Measurements from ENCODE around the gene AUTS2.

AUTS2 gene

DNA sequence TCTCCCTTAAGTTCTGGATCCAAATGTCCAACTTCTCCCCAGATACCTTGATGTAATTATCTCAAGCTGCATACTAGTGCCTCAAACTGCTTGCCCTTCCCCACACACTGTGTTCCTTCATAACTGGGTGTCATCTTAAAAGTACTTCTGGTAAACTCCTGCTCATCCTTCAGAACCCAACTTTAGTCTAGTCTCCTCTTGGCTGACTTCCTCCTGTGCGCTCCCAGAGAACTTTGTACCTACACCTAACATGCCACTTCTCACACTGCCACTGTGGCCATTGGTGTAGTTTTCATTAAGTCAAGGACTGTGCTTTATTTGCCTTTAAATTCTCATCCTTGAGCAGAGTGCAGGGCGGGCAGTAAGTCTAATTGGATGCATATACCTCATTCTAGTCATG is 958.5 kb downstream of the AUTS2 start:
- TF ChIP-seq, protein P1, sequence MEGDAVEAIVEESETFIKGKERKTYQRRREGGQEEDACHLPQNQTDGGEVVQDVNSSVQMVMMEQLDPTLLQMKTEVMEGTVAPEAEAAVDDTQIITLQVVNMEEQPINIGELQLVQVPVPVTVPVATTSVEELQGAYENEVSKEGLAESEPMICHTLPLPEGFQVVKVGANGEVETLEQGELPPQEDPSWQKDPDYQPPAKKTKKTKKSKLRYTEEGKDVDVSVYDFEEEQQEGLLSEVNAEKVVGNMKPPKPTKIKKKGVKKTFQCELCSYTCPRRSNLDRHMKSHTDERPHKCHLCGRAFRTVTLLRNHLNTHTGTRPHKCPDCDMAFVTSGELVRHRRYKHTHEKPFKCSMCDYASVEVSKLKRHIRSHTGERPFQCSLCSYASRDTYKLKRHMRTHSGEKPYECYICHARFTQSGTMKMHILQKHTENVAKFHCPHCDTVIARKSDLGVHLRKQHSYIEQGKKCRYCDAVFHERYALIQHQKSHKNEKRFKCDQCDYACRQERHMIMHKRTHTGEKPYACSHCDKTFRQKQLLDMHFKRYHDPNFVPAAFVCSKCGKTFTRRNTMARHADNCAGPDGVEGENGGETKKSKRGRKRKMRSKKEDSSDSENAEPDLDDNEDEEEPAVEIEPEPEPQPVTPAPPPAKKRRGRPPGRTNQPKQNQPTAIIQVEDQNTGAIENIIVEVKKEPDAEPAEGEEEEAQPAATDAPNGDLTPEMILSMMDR (IDR thresholded peaks at IDR 0.05; ENCODE audit: low read depth, low read length, missing control alignments), result no peak
- H3K4me3 ChIP-seq (ENCODE audit: low read depth, low read length), result no peak overlapping the region
- no peak for DNase-seq (ENCODE audit: low read depth)
- in situ Hi-C loops (cut with HindIII; ENCODE audit: low sequenced_read_pairs), result no loop called here

DNA sequence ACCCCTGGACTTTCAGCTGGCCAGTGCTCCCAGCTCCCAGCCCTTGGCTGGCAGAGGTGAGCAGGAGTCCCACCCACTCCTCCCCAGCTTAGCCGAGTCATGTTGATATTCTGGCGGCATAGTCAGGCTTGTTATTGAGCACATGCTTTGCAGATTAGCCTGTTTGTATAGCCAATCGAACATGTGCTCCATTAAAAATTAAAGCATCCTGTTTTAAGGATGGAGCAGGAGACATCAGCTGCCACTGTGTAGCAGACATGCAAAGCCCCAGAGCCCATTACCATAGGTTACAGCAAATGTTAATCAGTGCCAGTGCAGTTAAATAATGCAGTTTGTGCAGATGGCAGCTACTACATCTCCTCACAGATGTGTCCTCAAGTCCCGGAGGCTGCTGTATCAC is 959.1 kb downstream of the AUTS2 start:
- TF ChIP-seq, protein P1 (IDR thresholded peaks at IDR 0.05; ENCODE audit: low read depth, low read length, missing control alignments), result no peak
- no peak for DNase-seq (ENCODE audit: low read depth)
- in situ Hi-C loops (cut with HindIII; ENCODE audit: low sequenced_read_pairs), result no loop called here

DNA sequence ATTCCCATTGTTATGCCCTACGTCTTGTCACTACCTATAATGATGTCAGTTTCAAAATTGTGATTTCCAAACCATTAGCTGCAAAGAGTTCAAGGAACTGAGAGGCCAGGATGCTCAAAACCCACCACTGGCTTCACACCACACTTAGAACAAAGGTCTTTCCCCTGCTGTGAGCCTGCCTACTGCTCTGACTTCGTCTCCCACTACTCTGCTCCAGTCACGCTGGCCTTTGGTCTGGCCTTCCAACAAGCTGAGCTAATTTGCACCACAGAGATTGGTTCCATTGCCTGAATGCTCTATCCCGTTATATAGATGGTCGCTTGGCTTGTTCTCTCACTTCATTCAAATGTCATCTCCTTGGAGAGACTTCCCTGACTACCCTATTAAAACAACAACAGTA is 961.5 kb downstream of the AUTS2 start:
- in situ Hi-C loops (cut with HindIII; ENCODE audit: low sequenced_read_pairs), result no loop called here
- no peak for DNase-seq (ENCODE audit: low read depth)
- TF ChIP-seq, protein P1 (IDR thresholded peaks at IDR 0.05; ENCODE audit: low read depth, low read length, missing control alignments), result no peak
- no peak overlapping the region for H3K4me3 ChIP-seq (ENCODE audit: low read depth, low read length)

More for the DNA sequence above, 959.1 kb downstream of the AUTS2 start:
- no peak overlapping the region for H3K4me3 ChIP-seq (ENCODE audit: low read depth, low read length)

DNA sequence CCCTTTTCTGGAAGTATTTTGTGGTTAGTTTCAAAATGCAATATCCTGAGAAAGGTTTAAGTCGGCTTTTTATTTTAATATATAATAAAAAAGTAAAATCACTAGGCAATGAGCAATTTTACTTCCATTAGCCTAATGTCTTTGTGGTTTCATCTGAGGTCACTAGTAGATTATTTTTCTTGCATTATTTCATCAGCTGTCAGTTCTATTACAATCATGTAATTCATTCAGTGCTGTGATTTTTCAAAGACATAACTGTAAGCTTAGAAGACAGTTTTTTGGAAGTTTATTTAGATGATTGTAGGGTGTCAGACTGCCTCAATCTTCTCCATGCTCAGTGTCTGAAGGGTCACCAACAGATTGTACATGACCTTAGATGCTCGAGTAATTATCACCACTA is 965.7 kb downstream of the AUTS2 start:
- TF ChIP-seq, protein P1 (IDR thresholded peaks at IDR 0.05; ENCODE audit: low read depth, low read length, missing control alignments), result no peak
- in situ Hi-C loops (cut with HindIII; ENCODE audit: low sequenced_read_pairs), result no loop called here
- DNase-seq (ENCODE audit: low read depth), result no peak
- H3K4me3 ChIP-seq (ENCODE audit: low read depth, low read length), result no peak overlapping the region

DNA sequence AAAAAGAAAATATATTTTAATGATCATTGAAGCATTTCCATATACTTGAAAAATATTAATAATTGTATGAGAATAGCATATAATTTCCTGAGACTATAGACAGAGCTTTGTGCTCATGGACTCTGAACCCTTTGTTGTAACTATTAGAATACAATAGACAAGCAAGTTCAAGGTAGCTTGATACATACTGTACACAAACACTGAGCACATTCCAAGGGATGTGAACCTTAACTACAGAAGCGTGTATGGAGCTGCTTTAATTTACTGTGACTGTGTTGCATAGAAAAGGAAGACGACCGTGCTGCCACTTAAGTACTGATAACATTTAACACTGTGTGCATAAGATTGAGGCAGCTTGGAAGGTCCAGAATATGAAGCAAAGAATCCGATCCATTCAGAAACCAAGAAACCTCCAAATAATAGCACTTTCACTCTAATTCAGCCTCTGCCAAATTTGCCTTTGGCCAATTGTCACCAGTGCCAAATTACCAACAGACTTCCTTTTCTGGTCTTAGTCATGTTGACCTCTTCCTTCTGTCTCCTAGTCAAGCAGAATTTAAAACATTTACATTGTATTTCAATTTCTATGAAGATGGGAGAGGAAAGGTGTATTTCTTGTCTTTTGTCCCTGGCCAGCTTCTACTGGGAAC is 967.6 kb downstream of the AUTS2 start:
- H3K4me3 ChIP-seq (ENCODE audit: low read depth, low read length), result no peak overlapping the region
- in situ Hi-C loops (cut with HindIII; ENCODE audit: low sequenced_read_pairs), result no loop called here
- no peak for DNase-seq (ENCODE audit: low read depth)
- TF ChIP-seq, protein P1 (IDR thresholded peaks at IDR 0.05; ENCODE audit: low read depth, low read length, missing control alignments), result no peak

DNA sequence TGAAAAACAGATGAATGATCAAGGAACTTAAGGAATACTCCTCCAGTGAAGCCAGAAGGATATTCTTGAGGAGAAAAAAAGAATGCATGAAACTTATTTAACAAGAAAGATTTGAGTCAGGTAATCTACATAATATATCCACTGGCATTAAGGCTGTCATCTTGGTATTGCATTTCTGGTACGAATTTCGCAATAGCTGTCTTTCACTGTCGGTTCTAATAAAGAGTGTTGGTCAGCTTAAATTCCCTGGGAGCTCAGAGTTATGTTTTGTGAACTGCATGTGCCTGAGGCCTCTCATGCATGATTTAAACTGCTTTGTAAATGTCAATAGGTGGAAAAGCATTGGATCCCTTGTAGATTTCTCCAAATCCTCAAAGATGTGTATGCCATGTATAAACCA is 968.4 kb downstream of the AUTS2 start:
- H3K4me3 ChIP-seq (ENCODE audit: low read depth, low read length), result no peak overlapping the region
- TF ChIP-seq, protein P1 (IDR thresholded peaks at IDR 0.05; ENCODE audit: low read depth, low read length, missing control alignments), result no peak
- no peak for DNase-seq (ENCODE audit: low read depth)
- in situ Hi-C loops (cut with HindIII; ENCODE audit: low sequenced_read_pairs), result no loop called here
